HG03442 (cell line): ENCODE measurements around the gene ALPG.
"Not testable (repeated sequence)": the region's sequence is repeated elsewhere in the genome, so short reads cannot be mapped to it uniquely, and the experiment has no call there.

Source experiments
- ATAC-seq: cut with Tn5 transposase; IDR thresholded peaks from one replicate; pipeline ENCODE4 v1.9.1; 2021; ENCODE audit warnings: mild to moderate bottlenecking, moderate library complexity; ENCODE audit not compliant: unreplicated experiment

ALPG gene

GRCh38 chr2:232376713-232377112 lies 29.9 kb upstream of the ALPG start:
- no peak for ATAC-seq

- ATAC-seq: no peak
These were observed 29.3 kb upstream of the ALPG start for GRCh38 chr2:232377319-232377718.

DNA sequence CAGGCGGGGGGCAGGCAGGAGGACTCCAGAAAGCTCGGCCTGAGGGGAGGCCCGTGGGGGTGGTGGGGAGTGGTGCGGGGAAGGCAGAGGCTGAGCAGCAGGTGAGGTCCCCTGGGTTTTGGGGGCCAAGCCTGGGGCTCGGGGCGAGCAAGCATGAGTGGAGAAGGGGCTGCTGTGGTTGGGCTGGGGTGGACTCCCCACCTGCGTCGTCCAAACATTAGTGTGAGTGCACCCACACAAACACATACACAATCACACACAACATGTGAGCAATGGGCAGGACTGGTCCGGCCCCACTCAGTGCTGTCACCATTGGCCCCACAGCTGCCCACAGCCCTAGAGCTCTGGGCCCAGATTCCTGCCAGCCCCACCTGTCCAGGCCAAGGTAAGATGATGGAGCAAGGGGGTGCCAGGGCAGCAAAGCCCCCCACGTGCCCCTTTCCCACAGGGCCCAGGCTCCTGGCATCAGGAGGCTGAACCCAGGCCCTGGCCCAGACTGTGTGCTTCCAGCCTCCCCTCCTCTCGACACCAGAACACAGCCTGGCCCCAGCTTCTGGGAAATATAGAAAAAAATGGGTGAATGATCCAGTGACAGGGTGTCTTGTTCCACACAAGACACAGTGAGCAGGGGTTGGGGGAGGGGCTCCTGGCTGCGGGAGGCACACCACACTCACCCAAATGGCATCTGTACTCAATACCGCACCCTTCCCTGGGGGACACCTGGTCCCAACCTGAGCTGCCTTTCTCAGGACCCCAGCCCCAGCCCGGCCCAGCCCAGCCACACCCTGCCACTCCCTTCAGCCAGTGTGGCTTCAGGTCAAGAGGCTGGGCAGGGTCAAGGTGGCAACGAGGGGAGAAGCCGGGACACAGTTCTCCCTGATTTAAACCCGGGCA lies 28.6 kb upstream of the ALPG start:
- ATAC-seq: no peak

GRCh38 chr2:232378735-232379151 lies 27.9 kb upstream of the ALPG start, which contains the start of gene ALPP:
TSS of gene ALPP (plus strand) at chr2:232378751. CDS start at chr2:232378803, 52 bp downstream.
- ATAC-seq: not testable (repeated sequence)

- not testable (repeated sequence) for ATAC-seq
These were observed 26.7 kb upstream of the ALPG start for GRCh38 chr2:232379610-232380590.

- ATAC-seq: not testable (repeated sequence)
These were observed 25.2 kb upstream of the ALPG start for GRCh38 chr2:232381204-232382031.

DNA sequence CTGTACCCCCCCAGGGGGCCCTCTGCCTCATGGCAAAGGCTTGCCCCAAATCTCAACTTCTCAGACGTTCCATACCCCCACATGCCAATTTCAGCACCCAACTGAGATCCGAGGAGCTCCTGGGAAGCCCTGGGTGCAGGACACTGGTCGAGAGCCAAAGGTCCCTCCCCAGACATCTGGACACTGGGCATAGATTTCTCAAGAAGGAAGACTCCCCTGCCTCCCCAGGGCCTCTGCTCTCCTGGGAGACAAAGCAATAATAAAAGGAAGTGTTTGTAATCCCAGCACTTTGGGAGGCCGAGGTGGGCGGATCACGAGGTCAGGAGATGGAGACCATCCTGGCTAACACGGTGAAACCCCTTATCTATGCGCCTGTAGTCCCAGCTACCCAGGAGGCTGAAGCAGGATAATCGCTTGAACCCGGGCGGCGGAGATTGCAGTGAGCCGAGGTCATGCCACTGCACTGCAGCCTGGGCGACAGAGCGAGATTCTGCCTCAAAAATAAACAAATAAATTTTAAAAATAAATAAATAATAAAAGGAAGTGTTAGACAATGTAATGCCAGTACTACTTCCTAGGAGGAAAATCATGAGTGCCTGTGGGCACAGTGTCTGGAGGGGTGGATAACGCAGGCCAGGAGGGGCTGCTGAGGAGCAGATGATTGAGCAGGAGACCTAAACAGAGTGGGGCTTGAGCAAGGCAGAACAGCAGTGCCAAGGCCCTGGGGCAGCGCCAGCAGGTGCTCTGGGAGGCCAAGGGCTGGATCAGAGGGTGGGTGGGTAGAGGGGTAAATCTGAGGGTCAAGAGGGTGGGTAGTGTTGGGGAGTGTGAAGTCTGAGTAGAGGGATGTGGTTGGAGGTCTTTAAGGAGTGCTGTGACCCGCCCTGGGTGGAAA lies 24.1 kb upstream of the ALPG start:
- no peak for ATAC-seq

DNA sequence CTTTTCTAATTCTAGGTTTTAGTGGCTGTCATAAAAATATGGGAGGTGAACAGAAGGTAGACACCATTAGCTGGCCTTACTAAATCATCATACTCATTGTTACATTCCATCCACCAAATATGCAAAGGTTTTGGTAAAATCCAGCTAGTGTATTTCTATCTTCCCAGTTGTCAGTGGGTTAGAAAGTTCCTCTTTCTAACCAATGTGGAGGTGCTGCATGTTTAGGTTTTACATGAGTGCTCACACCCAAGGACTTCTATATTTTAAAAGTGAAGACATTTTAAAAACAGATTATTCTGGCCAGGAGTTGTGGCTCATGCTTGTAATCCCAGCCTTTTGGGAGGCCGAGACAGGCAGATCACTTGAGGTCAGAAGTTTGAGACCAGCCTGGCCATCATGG lies 22.2 kb upstream of the ALPG start:
- no peak for ATAC-seq

DNA sequence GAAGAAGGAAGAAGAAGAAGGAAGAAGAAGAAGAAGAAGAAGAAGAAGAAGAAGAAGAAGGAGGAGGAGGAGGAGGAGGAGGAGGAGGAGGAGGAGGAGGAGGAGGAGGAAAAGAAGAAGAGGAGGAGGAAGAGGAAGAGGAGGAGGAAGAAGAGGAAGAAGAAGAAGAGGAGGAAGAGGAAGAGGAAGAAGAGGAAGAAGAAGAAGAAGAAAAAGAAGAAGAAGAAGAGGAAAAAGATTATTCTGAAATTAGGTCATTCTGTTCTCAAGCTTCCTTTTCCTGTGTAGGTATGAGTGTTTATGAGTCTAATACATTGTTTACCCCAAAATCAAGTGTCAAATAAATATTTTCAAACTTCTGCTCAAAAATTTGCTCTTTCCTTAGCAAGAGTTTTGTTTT lies 21.6 kb upstream of the ALPG start:
- ATAC-seq: not testable (repeated sequence)

GRCh38 chr2:232385660-232386489 lies 20.8 kb upstream of the ALPG start:
- ATAC-seq: no peak

DNA sequence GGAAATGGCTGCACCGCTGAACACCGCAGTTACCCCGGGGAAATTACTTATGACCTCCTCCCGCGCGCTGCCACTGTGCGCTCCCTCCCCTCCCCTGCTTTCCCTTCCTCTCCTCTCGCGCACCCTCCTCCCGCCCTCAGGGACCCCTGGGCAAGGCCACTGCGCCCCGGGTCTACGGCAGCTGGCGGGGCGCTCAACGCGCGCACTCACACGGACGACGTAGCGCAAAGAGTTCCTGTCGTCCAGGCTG lies 20.2 kb upstream of the ALPG start:
- no peak for ATAC-seq

- no peak for ATAC-seq
These were observed 19.7 kb upstream of the ALPG start for GRCh38 chr2:232386740-232387450.

- no peak for ATAC-seq
These were observed 19.0 kb upstream of the ALPG start for GRCh38 chr2:232387451-232388171.

GRCh38 chr2:232388324-232388891 lies 18.2 kb upstream of the ALPG start:
- no peak for ATAC-seq

- ATAC-seq: no peak
These were observed 17.3 kb upstream of the ALPG start for GRCh38 chr2:232389327-232389726.

DNA sequence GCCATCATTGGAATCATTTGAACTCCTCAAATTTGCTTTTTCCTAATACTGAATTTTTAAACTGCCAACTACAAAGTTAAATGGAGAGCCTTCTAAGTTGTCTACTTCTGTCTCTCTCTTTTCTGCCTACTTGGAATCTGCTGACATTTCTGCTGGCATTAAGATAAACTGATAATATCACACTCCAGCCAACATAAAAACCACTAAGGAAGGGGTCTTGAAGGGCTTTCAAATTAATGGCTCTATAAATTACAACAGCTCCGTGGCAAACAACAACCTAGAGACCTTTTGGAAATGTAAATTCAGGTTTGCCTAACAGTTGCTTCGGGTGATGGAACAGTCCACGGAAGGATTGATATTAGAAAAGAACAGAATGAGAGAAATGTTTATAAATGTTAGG lies 16.0 kb upstream of the ALPG start:
- no peak for ATAC-seq

DNA sequence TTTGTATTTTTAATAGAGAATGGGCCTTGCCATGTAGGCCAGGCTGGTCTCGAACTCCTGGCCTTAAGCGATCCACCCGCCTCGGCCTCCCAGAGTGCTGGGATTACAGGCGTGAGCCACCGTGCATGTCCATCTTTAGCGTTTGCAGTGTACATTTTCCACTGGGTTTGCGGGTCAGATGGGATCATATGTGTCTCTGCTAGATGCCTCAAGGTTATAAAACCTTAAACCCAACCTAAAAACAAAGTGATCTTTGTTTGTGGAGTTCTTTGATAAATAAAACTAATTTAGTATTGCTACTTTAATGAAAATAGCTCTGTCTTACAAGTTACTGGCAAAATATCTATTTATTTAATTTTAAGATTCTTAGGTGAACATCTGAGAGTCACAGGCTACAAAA lies 13.1 kb upstream of the ALPG start:
- no peak for ATAC-seq
